D721Med (cell line): ENCODE results near the gene PBX3.

Experiments used
- DNase-seq: peaks from one replicate; pipeline ENCODE4 v3.0.0; 2011; ENCODE audit warnings: low spot score; ENCODE audit not compliant: insufficient read length
- FAIRE-seq: peaks from 2 replicates; lab custom pipeline; 2011; peaks lifted over from hg19 to GRCh38; lab: Jason Lieb, UNC
- CTCF ChIP-seq: IDR thresholded peaks from 2 replicates; pipeline ENCODE4 v1.5.1; 2012; ENCODE audit warnings: mild to moderate bottlenecking, control low read depth; ENCODE audit not compliant: insufficient read depth; ENCODE audit errors: missing control alignments

Gene PBX3

GRCh38 chr9:125749287-125749935 is 2.2 kb downstream of the PBX3 start:
- no peak for DNase-seq
- no peak for FAIRE-seq
- no peak for TF ChIP-seq CTCF

- FAIRE-seq: no peak
- TF ChIP-seq CTCF: no peak
- DNase-seq: no peak
These were observed 2.9 kb downstream of the PBX3 start for GRCh38 chr9:125749951-125750626.

- FAIRE-seq: no peak
- no peak for DNase-seq
- TF ChIP-seq CTCF: no peak
These were observed 3.4 kb downstream of the PBX3 start for GRCh38 chr9:125750627-125751011.

- FAIRE-seq (no peak), DNase-seq (no peak)
- TF ChIP-seq CTCF: no peak
These were observed 5.0 kb downstream of the PBX3 start for GRCh38 chr9:125752070-125752628.

GRCh38 chr9:125754096-125754495 is 6.9 kb downstream of the PBX3 start:
- TF ChIP-seq CTCF: no peak
- FAIRE-seq (peak; percentile 66), DNase-seq (no peak)

GRCh38 chr9:125755340-125755739 is 8.2 kb downstream of the PBX3 start:
- DNase-seq: no peak
- no peak for TF ChIP-seq CTCF
- peak; percentile 92 for FAIRE-seq

- TF ChIP-seq CTCF: no peak
- FAIRE-seq (peak; percentile 89), DNase-seq (no peak)
These were observed 9.3 kb downstream of the PBX3 start for GRCh38 chr9:125756518-125756917.
